GM19324 (cell line): Measurements from ENCODE around the gene OBP2B.
"Not testable (repeated sequence)": the region's sequence is repeated elsewhere in the genome, so short reads cannot be mapped to it uniquely, and the experiment has no call there.

Experiments
- ATAC-seq: cut with Tn5 transposase; IDR thresholded peaks from one replicate; pipeline ENCODE4 v1.9.1; 2021; ENCODE audit warnings: mild to moderate bottlenecking, moderate library complexity; ENCODE audit not compliant: unreplicated experiment, low FRiP score

OBP2B gene

GRCh38 chr9:133238851-133239532, 29.9 kb upstream of the OBP2B start:
- no peak for ATAC-seq

DNA sequence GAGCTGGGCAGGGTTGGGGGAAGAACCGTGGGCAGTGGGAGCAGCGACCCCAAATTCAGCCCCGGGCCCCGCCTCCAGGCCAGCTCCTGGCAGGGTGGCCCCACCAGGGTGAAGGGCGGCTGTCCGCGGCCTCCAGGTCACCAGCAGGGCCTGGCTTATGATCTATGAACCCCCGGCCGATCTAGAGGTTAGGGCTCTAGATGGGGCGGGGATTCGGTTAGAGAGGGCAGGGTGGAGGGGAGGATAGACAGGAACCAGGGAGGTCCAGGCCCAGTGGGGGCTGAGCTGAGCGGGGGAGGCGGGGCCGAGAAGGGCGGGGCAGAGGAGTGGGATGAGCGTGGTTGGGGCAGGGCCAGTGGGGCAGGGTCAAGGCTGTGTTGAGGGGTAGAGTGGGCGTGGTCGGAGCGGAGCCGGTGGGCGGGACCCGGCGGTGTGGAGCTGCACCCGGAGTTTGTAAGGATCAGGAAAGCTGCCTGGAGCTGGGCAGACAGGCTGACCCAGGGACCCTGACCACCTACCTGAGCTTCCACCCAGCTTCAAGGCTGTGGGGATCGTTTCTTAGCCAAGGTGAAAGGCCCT, 29.3 kb upstream of the OBP2B start:
- no peak for ATAC-seq

DNA sequence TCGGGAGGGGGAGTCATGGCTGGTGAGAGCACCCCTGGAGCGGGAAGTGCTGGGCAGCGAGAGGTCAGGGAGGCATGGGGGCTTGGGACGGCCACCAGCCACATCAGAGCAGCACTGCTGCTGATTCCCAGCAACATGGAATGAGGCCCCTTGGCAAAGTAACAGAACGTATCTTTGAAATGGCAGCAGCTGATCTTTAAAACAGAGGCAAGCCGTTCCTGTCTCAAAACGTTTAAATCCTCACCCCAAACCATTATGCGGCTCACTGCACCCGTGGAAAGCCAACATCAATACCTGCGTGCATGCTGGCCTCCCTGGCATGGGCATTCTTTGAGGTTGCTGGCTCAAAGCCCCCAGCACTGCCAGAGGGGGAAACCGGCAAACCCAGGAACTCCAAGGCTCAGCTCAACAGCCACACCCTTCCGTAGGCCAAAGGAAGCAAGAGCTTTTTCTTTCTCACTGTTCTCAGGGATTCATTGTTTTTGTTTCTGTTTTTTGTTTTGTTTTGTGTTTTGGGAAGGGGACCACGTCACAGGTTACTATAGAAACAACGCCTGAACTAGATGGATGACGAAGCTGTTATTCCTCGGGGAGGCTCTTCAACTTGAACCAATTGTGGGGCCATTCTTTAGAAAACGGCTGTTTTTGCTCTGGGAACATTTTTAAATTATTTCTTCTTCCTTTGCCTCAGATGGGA, 28.1 kb upstream of the OBP2B start:
- ATAC-seq, result no peak

DNA sequence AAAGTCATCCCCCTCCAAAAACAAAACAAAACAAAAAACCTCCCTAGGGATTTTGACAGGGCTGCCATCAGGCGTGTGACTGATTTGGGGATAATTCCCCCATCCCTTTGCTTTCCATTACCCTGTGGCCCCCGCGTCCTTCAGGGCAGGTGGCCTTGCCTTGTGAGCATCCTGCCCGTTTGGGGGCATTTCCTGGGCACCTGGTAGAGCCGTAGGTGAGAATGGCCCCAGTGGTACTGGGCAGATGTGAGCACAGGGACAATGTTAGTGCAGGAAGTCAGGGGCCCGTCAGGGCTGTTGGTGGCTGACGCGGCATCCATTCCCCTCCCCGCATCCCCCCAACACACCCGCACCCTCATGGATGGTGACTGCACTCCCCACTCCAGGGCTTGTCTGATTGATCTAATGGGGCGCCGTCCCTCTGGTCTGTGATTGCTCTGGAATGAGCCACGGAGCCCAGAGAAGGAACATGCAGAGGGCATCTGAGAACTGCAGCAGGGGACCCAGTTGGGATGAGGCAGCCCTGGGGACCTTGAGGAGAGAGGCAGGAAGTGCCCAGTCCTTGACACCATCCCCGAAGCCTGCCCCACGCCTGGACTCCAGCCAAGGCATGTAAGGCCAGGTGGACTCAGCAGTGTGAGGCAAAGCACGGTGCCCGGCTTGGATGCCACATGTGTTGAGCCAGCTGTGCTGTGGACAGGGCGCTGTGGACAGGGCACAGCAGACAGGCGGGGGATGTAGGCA, 27.4 kb upstream of the OBP2B start:
- not testable (repeated sequence) for ATAC-seq

- no peak for ATAC-seq
Observed at GRCh38 chr9:133235549-133236222, 26.6 kb upstream of the OBP2B start.

DNA sequence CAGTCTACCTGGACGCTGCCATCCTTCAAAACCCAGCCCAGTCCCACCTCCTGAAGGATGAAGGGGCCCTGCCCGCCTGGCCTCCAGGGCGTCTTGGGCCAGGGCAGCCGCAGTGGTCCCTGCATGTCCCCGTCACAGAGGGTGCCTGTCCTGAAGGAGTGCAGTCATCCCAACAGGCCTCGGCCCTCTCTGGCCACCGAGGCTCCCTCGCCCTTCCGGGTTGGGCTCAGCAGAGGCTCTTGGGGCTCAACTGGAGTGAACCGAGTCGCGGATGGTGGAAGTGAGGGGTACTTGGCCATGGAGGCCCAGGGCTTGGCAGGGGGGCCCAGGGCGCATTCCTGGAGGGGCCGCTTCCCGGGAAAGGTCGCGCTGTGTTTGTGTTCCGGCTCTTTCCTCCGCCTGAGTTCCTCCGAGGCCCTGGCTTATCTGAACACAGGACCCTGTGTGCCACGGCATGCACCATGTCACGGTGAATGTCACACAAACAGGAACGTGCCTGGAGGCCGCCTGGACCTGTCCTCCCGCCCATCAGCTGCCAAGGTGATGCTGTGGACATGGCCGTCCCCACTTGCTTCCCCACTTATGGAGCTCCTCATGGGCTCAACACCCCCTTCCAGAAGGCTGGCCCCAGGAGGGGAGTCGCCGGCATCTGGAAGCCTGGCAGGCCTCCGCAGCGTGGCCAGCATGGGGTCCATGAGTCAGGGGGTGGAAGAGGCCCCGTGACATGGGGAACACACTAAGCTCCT, 25.7 kb upstream of the OBP2B start:
- no peak for ATAC-seq

GRCh38 chr9:133233681-133234432, 24.8 kb upstream of the OBP2B start:
- ATAC-seq, result no peak

GRCh38 chr9:133231934-133232568, 23.0 kb upstream of the OBP2B start:
- ATAC-seq, result not testable (repeated sequence)

DNA sequence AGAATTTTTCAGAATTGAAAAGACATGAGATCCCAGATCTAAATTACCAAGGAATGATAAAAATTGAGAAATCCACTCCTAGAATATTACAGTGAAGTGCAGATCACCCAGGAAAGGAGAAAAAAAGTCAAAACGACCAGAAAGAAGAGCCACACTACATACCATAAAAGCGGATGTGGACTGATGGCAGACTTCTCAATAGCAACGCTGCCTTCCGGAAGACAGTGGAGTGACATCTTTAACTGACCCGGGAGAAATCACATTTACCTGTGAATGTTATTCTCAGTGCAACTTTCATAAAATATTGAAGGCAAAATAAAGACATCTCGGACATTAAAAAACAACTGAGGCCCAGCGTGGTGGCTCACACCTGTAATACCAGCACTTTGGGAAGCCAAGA, 21.5 kb upstream of the OBP2B start:
- ATAC-seq, result not testable (repeated sequence)

DNA sequence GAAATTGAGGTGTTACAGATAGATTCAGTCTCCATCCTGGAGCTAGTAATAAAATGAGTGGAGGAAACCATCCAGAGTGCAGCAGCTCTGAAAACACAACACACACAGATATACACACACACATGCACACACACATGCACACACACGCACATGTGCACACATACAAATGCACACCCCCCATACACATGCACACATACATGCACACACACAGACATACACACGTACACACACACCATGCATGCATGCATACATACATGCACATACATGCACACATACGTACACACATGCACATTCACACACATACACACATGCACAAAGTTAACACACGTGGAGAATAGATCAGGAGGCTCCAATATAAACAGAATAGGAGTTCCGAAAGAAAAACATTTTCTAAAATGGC, 21.0 kb upstream of the OBP2B start:
- ATAC-seq, result no peak

DNA sequence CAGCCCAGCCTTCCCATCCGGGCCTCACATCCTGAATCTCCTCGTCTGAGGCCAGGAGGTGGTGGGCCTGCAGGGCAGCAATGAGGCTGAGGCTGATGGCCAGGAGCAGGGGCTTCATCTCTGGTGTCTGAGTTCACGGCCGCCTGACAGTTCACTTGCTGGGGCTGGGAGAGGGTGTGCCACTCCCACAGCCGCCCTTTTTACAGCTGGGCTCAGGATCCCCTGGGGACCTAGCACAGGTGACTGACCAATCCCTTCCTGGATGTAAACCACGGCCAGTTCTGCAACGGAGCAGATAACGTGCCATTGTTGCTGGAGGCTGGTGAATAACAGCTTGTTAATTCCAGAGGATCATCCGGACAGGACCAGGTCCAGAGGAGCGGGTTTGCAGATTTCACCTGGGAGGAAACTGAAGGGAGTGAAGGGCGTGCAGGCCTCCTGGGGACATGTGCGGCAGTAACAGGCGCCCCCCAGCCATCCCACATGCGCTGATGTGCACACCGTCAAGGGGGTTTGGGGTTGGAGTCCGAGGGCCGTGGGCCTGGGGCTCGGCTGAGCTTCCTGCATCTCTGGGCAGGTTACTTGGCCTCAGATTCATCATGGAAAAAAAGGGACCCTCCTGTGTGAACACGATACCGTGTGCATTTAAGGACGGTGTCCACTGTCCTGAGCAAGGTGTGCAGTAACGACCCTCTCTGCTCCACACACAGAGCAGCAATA, 19.6 kb upstream of the OBP2B start:
- ATAC-seq, result not testable (repeated sequence)

- not testable (repeated sequence) for ATAC-seq
Observed at GRCh38 chr9:133227996-133228395, 18.9 kb upstream of the OBP2B start.

DNA sequence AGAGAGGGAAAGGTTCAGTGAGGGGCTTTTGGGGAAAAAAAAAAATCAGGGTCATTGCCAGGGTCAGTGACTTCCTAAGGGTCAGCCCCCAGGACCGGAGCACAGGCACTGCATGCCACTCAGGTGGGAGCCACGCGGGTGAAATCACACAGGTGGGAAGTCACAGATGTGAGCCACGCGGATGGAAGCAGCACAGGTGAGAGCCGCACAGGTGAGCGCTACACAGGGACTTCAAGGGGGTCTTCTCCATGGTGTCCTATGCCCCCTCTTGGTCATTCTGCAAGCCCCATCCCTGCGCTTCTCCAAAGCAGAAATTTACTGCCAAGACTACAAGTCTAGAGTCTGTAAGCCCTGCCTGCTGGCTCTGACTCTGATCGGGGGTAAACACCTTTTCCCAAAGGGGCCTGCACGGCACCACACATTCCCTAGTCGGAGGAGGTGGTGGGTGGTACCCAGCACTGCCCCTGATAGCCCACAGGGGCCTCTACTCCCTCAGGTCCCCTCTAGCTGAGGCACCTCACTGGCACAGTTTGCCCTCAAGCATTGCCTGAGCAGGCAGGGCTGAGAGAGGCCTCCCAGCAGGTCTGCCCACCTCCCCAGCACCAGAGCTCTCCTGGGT, 18.3 kb upstream of the OBP2B start:
- ATAC-seq, result no peak

GRCh38 chr9:133226219-133227171, 17.4 kb upstream of the OBP2B start:
- no peak for ATAC-seq

DNA sequence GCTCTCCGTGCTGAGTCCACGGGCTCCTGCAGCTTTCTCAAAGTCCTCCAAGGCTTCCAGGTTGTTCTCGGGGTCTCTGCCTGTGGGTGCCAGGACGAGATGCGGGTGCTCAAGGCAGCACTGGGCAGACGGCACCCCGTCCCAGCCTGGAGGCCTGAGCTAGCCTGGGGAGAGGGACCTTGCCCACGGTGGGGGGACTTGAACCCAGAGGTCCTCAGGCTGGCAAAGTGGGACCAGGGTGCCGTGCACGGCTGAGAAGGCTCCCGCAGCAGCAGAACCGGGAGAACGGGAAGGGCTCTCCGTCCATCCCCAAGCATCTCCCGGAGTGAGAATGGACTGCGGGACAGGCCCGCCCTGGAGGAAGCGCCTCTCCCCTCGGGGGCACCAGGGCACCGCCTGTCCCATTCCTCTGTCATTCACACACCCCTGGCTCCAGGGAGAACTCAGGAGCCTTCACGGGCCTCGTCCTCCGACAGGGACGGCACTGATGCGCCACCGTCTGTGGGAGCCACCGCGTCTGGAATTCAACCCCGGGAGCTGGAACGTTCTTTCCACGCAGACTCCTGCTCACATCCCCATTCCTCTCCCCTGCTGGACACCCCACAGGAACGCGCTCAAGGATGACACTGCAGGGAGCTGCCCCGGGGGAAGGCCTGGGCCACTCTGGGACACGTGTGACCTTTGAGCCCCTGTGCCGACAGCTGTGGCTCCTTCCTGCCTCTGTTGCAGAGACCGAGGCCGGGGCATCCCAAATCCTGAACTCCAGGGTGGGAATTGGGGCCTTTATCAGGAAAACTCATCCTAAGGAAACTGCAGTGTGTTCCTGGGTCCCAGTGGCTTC, 16.3 kb upstream of the OBP2B start:
- no peak for ATAC-seq

GRCh38 chr9:133224762-133225161, 15.7 kb upstream of the OBP2B start:
- no peak for ATAC-seq
